ENCODE measurements around the gene CYP2C18.

GRCh38 chr10:94780844-94781243 is 97.3 kb downstream of the CYP2C18 start:
- no peak for TF ChIP-seq CTCF (IDR thresholded peaks at IDR 0.05; ENCODE audit: insufficient read depth, low read depth, low read length)
- no peak for TF ChIP-seq EZH2 (IDR thresholded peaks at IDR 0.05; ENCODE audit: insufficient read depth, low read length)
